Neutrophil (primary cell): ENCODE measurements around the gene ARVCF.

Experiments
- H3K27ac ChIP-seq: fragments of 200-600 bp; sonication (generic); 2 replicates; pipeline ENCODE4 v1.5.1; 2016; ENCODE audit warnings: mild to moderate bottlenecking, moderate library complexity
- H3K27me3 ChIP-seq: fragments of 200-600 bp; sonication (generic); 2 replicates; pipeline ENCODE4 v1.6.0; 2016; ENCODE audit warnings: mild to moderate bottlenecking
- H3K36me3 ChIP-seq: fragments of 200-600 bp; sonication (generic); 2 replicates; pipeline ENCODE4 v1.5.1; 2017
- H3K4me1 ChIP-seq, 2 experiments: fragments of 200-600 bp in 1 of 2; sonication (generic) in 1 of 2; 1 replicate in 1 of 2; 2 replicates in 1 of 2; pipeline versions ENCODE4 v1.5.1 to v1.6.1; 2013 to 2016; ENCODE audit warnings: low read depth in 1 of 2, low read length in 1 of 2, mild to moderate bottlenecking in 1 of 2, moderate library complexity in 1 of 2; ENCODE audit not compliant: control insufficient read depth in 1 of 2, insufficient read depth in 1 of 2
- H3K4me3 ChIP-seq, 2 experiments: fragments of 200-600 bp in 1 of 2; sonication (generic) in 1 of 2; 1 replicate in 1 of 2; 2 replicates in 1 of 2; pipeline ENCODE4 v1.5.1; 2013 to 2016; ENCODE audit warnings: low read depth in 1 of 2, low read length in 1 of 2, mild to moderate bottlenecking in 1 of 2, moderate library complexity in 1 of 2
- H3K9me3 ChIP-seq: fragments of 200-600 bp; sonication (generic); 2 replicates; pipeline ENCODE4 v1.5.1; 2016
- CTCF ChIP-seq: fragments of 200-600 bp; sonication (generic); IDR thresholded peaks from 2 replicates; pipeline ENCODE4 v1.5.1; 2016; ENCODE audit warnings: antibody characterized with exemption

Gene ARVCF

DNA sequence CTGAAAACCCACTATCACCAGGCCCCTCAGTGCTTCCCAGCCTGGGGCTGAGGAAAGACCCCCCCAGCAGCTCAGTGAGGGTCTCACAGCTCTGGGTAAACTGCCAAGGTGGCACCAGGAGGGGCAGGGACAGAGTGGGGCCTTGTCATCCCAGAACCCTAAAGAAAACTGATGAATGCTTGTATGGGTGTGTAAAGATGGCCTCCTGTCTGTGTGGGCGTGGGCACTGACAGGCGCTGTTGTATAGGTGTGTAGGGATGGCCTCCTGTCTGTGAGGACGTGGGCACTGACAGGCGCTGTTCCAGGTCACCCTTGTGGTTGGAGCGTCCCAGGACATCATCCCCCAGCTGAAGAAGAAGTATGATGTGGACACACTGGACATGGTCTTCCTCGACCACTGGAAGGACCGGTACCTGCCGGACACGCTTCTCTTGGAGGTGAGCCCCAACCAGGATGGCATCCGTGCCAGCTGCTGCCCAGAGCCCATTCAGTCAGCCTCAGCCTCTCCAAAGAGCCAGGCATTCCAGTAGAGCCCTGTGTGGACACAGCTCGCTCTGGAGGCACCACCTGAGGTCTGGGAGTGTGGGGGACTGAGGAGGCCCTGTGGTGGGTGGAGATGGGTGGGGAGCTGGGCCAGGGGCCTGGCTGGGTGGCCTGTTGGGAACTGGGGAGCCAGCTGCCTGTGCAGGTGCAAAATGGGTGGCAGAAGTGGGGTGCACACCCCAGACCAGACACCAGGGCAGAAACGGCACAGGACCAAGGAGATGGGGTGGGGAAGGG lies 52.6 kb downstream of the ARVCF start:
- Histone ChIP-seq H3K27me3 (no peaks in the 10 kb centered on the region), H3K4me1 (peaks cover 0 to 3% of the 10 kb centered on the region in 2 experiments), H3K27ac (no peak overlapping the region), H3K9me3 (no peaks in the 10 kb centered on the region), H3K4me3 (no peak overlapping the region), H3K36me3 (peaks cover 43% of the 10 kb centered on the region)
- no peak for TF ChIP-seq CTCF

DNA sequence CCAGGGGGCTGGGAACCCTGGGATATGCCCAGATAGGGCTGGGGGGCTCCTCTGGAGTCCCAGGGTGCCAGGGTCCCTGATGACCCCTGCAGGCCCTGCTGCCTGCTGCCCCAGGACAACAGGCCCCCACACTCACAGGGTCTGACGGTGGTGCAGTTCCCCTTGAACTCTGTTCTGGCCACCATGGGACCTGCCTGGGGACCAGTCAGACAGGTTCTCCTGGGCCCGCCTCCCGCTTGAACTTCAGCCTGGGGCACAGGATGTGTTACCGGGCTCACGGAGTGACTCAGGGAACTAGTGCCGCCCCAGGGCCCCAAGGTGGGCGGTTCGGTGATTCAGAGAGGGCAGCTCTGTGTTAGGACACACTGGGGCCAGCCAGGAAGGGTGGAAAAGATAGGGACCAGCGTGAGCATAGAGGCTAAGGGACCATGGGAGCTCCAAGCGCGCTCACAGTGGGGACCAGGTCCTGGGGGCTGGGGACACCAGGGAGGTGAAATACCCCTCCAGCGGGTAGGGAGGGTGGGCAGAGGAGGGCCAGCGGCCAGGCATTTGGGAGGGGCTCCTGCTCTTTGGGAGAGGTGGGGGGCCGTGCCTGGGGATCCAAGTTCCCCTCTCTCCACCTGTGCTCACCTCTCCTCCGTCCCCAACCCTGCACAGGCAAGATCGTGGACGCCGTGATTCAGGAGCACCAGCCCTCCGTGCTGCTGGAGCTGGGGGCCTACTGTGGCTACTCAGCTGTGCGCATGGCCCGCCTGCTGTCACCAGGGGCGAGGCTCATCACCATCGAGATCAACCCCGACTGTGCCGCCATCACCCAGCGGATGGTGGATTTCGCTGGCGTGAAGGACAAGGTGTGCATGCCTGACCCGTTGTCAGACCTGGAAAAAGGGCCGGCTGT lies 53.5 kb downstream of the ARVCF start:
- peaks cover 34% of the 10 kb centered on the region for H3K36me3 ChIP-seq
- H3K9me3 ChIP-seq, result no peaks in the 10 kb centered on the region
- TF ChIP-seq CTCF, result no peak
- no peaks in the 10 kb centered on the region for H3K27me3 ChIP-seq
- H3K4me1 ChIP-seq, result peaks cover 0 to 3% of the 10 kb centered on the region in 2 experiments
- H3K27ac ChIP-seq, result no peak overlapping the region
- H3K4me3 ChIP-seq, result no peak overlapping the region

DNA sequence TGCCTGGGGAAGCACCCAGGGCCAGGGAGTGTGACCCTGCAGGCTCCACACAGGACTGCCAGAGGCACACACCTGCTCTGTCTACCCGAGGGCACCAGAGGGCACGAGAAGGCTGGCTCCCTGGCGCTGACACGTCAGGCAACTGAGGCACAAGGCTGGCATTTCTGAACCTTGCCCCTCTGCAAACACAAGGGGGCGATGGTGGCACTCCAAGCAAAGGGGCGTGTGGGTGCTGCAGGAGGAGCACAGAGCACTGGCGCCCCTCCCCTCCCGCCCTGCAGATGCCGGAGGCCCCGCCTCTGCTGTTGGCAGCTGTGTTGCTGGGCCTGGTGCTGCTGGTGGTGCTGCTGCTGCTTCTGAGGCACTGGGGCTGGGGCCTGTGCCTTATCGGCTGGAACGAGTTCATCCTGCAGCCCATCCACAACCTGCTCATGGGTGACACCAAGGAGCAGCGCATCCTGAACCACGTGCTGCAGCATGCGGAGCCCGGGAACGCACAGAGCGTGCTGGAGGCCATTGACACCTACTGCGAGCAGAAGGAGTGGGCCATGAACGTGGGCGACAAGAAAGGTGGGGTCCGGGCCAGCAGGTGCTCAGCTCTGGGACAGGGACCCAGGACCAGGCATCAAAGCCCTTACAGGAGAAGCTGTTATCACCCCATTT lies 54.2 kb downstream of the ARVCF start:
- Histone ChIP-seq H3K27ac (no peak overlapping the region), H3K36me3 (peaks cover 28% of the 10 kb centered on the region), H3K9me3 (no peaks in the 10 kb centered on the region), H3K4me3 (no peak overlapping the region), H3K4me1 (peaks cover 0 to 3% of the 10 kb centered on the region in 2 experiments), H3K27me3 (no peaks in the 10 kb centered on the region)
- TF ChIP-seq CTCF, result no peak

DNA sequence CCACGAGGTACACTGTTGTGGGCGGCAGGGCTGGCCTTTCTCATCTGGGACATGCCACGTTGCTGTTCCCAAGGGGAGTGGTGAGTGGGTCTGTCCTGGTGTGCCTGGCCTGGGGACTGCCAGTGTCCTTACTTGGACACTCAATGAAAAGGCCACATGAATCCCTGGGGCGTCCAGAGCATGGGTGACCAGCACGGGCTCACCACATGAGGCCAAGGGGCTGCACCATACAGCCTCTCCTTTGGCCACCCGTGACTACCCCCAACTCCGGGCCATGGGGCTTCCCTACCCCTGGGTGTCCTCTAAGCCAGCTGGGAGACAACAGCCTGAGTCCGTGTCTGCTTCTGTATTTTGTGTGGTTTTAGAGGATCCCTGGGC lies 54.8 kb downstream of the ARVCF start:
- no peaks in the 10 kb centered on the region for H3K27me3 ChIP-seq
- no peaks in the 10 kb centered on the region for H3K9me3 ChIP-seq
- no peak for TF ChIP-seq CTCF
- no peak overlapping the region for H3K27ac ChIP-seq
- no peak overlapping the region for H3K4me3 ChIP-seq
- H3K4me1 ChIP-seq, result peaks cover 0 to 3% of the 10 kb centered on the region in 2 experiments
- peaks cover 26% of the 10 kb centered on the region for H3K36me3 ChIP-seq

DNA sequence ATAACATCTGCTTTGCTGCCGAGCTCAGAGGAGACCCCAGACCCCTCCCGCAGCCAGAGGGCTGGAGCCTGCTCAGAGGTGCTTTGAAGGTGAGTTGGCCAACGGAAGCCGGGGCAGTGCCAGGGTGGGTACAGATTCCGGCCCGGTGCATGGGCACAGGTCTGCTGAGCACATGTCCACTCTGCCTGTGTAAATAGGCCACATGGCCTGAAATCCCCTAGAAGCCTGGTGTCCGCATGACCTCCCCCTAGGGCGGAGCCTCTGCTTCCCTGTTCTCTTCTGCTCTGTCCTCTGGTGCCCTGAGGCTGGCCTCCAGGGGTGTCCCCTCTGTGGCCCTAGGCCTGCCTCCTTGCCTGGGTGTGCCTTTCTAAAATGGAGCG lies 55.4 kb downstream of the ARVCF start:
- peaks cover 26% of the 10 kb centered on the region for H3K36me3 ChIP-seq
- H3K27ac ChIP-seq, result no peak overlapping the region
- no peak overlapping the region for H3K4me3 ChIP-seq
- no peaks in the 10 kb centered on the region for H3K27me3 ChIP-seq
- H3K4me1 ChIP-seq, result peaks cover 0 to 3% of the 10 kb centered on the region in 2 experiments
- TF ChIP-seq CTCF, result no peak
- no peaks in the 10 kb centered on the region for H3K9me3 ChIP-seq
